GM18502 (cell line): ENCODE results near the gene PATZ1.

Experiments
- ATAC-seq: cut with Tn5 transposase; IDR thresholded peaks from one replicate; pipeline ENCODE4 v1.9.1; 2021; ENCODE audit warnings: mild to moderate bottlenecking; ENCODE audit not compliant: unreplicated experiment, poor library complexity

PATZ1 gene

DNA sequence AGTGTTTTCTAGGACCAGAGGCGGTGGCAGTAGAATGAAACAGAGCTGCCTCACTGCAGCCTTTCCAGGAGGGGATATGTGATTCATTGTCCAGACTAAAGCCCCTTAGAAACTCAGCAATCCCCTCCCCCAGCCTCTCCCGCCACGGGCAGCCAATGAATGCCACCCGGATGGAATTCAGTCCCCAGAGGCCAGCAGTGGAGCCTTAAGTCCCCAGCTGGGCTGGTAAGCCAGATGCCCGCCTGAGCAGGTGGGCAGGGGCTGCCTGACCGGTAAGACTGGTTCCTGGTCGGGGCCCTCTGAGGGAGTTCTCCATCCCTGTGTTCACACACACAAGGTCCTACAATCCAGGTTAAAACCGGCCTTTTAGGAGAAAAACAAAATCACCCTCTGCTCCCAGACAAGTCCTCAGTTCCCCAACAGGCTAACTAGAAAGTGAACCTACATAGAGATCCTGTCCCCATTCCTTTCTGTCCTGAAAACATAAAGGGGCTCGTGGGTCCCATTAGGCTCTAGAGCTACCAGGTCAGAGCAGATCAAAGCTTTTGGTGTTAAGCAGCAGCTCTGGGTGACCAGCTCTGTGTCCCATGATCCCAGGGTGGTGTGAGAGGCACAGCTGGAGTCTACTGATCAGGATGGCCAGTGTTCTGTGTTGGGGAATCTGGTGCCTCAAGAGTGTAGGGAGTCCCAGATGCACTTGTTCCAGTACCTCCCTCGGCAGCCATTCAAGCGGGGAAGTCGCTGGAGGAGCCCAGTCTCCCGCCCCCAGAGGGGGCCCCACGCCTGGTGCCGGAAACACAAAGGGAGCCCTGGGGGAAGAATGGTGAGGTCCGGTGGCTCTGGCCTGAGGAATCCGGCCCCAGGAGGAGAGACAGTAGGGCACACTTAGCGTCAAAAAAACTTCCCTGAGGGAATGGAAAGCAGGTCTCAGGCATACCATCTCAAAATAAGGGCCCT lies 2.6 kb downstream of the PATZ1 start:
- no peak for ATAC-seq

GRCh38 chr22:31342389-31343140 lies 3.6 kb downstream of the PATZ1 start:
- ATAC-seq: no peak

GRCh38 chr22:31341386-31342088 lies 4.6 kb downstream of the PATZ1 start:
- ATAC-seq: no peak

DNA sequence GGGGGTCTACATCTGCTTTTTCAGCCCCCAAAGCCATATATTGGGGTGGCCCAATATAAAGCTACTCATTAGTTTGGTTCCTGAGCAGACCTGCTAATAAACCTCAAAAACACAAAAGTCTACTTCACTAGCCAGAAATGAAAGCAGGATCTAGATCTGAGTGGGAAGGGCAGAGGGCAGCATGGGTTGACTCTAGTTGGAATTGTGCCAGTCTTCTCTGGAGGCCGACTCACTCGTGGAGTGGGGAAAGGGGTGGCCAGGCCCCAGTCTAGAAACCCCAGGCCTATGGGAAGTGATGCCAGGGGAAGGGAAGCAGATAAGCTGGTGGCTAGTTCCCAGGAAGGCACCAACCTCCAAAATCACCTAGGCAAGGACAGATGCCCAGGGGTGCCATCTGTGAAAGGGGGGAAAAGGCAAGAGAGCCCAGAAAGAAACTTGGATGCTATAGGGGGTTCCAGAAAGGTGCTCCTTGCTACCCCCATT lies 5.3 kb downstream of the PATZ1 start:
- ATAC-seq: no peak

- no peak for ATAC-seq
These were observed 5.8 kb downstream of the PATZ1 start for GRCh38 chr22:31340360-31340759.

- no peak for ATAC-seq
These were observed 6.9 kb downstream of the PATZ1 start for GRCh38 chr22:31339148-31339832.

GRCh38 chr22:31337178-31337577 lies 9.0 kb downstream of the PATZ1 start:
- no peak for ATAC-seq

GRCh38 chr22:31334329-31334728 lies 11.8 kb downstream of the PATZ1 start:
- no peak for ATAC-seq

GRCh38 chr22:31333641-31334040 lies 12.5 kb downstream of the PATZ1 start:
- ATAC-seq: no peak

- ATAC-seq: no peak
These were observed 13.3 kb downstream of the PATZ1 start for GRCh38 chr22:31332886-31333285.

- ATAC-seq: no peak
These were observed 14.1 kb downstream of the PATZ1 start for GRCh38 chr22:31332010-31332409.

- ATAC-seq: no peak
These were observed 16.5 kb downstream of the PATZ1 start for GRCh38 chr22:31329453-31330215.

GRCh38 chr22:31329029-31329428 lies 17.1 kb downstream of the PATZ1 start:
- no peak for ATAC-seq

GRCh38 chr22:31328544-31328960 lies 17.6 kb downstream of the PATZ1 start:
- no peak for ATAC-seq

DNA sequence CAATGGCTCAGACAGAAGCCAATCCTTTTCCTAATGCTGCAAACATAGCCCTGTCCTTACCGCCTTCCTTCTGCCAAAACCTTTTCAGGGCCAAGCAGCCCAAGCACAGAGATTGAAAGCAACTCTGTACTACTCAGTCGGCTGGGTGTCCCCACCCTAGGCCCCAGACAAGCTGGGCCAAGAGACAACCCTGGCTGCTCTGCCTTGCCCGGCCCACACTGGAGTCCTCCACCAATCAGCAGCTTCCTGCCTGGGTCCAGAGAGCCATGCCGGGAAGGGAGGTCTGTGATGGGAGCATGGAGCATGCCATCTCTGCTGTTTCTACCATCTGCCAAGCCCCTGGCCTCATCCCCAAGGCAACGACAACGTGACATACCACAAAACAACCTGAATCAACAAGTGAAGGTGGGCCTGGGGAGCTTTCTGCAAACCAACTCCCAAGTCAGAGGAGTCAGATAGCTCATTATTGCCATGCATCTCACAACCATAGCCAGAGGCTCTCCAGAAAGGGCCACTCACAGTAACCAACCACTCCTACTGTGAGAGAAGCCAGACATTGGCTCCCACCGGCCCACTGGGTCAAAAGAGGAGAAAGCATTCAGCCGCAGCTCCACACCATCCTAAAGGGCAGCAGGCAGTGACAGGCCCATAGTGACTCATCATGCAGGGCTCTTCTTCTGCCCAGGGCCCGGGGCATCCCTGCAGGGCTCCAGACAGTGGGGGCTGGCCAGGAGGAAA lies 18.2 kb downstream of the PATZ1 start:
- ATAC-seq: no peak

DNA sequence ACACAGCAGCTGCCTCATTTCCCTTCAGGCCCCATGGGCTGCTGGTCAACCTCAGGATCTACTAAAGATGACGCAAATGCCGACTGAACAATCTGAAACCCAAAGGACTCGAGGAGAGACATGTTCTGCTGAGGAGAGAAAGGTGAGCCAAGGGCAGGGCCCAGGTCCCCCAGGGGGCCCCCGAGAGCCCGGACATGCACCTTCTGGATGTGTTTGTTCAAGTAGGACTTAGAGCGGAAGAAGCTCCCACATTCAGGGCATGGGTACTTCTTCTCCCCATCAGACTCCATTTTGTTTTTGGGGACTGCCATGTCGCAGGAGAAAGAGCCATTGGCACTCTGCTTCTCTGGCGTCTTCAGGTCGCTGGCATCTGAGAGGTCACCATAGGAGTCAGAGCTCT lies 19.3 kb downstream of the PATZ1 start:
- ATAC-seq: no peak

DNA sequence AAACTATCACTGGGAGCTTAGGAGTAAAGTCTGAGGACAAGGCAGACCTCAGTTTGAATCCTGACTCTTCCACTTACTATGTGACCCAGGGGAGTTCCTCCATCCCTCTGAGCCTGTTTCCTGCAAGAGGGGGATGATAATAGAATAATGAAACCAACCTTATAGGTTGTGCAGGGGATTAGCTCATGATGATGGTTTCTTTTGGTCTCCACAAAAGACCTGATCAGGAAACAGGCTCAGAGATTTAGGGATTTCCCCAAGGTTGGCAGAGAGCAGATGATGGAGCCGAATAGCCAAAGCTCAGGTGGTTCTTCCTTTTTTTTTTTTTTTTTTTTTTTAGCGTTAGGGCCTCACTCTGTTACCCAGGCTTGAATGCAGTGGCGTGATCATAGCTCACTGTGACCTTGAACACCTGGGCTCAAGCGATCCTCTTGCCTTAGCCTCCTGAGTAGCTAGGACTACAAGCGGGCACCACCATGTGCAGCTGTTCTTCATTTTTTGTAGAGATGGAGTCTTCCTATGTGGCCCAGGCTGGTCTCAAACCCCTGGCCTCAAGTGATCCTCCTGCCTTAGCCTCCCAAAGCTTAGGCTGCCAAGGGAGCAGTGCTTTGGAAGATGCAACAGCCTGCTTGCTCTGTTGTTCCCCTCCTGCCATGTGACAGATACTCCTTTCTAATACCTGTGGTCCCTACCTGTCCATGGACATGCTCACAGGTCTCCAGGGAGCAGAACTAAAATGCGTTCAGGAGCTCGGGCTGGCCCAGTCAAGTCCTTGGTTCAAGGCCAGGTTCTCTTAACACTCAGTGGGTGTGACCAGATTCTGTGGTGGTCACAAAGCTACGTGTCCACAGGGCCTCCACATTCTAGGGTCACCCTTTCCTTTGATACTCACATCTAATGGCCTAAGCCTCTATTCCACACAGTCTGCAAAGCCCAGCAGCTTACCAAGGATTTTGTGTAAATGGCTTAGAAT lies 22.3 kb downstream of the PATZ1 start:
- ATAC-seq: no peak

- no peak for ATAC-seq
These were observed 24.7 kb downstream of the PATZ1 start for GRCh38 chr22:31321421-31321820.
